ENCODE measurements around the gene DTX1.

The DTX1 gene

GRCh38 chr12:113092607-113093408 lies 36.3 kb downstream of the DTX1 start:
- no peak for TF ChIP-seq CTCF (IDR thresholded peaks at IDR 0.05; ENCODE audit: low read depth, low read length)
- no peak for DNase-seq (ENCODE audit: extremely low read depth, low read depth)

DNA sequence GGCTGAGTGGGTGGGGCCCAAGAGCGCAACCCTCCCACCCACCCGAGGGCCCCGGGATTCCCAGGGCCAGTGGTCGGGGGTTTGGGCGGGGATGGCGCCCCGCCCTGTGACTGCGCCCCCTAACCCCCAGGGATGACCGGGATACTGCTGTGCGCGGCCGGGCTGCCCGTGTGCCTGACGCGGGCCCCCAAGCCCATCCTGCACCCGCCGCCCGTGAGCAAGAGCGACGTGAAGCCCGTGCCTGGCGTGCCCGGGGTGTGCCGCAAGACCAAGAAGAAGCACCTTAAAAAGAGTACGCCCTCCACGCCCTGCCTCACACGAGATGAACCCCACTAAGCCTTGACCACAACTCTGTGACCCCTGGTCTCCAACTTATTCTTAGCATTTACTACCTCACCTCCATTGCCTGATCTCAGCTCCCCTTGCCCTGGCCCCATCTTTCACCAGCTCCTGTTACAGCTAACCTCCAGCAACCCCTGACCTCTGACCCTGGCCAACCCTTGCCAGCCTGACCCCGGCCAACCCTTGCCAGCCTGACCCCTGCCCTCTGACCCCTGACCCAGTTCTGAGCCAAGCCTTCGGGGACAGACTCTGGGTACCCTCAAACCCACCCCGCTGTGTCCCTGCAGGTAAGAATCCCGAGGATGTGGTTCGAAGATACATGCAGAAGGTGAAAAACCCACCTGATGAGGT lies 37.0 kb downstream of the DTX1 start:
- no peak for TF ChIP-seq CTCF (IDR thresholded peaks at IDR 0.05; ENCODE audit: low read depth, low read length)
- DNase-seq (ENCODE audit: extremely low read depth, low read depth) = no peak

GRCh38 chr12:113094738-113095137 lies 38.2 kb downstream of the DTX1 start:
- no peak for TF ChIP-seq CTCF (IDR thresholded peaks at IDR 0.05; ENCODE audit: low read depth, low read length)
- DNase-seq (ENCODE audit: extremely low read depth, low read depth) = no peak

DNA sequence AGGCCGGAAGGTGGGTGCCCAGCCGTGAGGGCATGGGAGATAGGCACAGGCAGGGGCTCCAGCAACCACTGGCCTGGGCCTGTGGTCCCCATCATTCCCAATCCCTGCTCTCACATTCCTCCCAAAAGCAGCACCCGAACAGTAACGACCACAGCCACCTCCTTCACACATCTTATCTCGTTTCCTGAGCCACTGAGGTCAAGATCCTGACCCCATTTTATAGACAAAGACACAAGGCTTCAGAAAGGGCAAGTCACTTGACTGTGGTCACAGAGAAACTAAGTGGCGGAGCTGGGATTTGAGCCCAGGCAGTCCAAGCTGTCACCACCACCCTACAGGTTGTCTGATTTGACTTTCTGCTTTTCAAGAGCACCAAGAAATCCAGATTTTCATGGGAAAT lies 38.9 kb downstream of the DTX1 start:
- DNase-seq (ENCODE audit: extremely low read depth, low read depth) = no peak
- no peak for TF ChIP-seq CTCF (IDR thresholded peaks at IDR 0.05; ENCODE audit: low read depth, low read length)

DNA sequence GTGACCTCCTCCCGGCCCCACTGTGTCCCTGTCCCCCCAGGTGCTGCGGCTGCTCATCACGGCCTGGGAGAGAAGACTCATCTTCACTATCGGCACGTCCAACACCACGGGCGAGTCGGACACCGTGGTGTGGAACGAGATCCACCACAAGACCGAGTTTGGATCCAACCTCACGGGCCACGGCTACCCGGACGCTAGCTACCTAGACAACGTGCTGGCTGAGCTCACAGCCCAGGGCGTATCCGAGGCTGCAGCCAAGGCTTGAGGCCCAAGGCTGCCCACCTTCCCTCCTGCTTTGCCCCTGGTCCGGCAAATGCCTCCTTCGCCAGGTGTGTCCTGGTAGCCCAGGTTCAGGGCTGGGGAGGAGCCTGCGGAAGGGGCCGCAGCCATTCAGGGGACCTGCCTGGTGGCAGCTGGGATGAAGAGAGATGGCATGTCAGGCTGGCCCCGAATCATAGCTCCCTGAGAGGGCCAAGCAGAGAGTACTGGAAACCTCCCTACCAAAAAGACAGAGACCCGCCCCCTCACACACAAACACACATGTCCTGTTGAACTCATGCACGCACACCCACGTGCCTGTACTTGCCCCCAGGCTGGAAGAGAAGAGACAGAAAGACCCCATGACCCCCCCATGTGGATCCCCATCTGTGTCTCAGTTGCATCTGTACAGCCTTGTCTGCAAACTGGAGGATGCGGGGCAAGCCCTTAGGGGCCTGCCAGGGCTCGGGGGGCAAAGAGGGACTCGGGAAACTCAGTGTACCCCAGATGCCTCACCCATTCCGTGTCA lies 40.3 kb downstream of the DTX1 start:
- DNase-seq (ENCODE audit: extremely low read depth, low read depth) = no peak
- TF ChIP-seq CTCF (IDR thresholded peaks at IDR 0.05; ENCODE audit: low read depth, low read length) = no peak

GRCh38 chr12:113097716-113098440 lies 41.3 kb downstream of the DTX1 start:
- no peak for TF ChIP-seq CTCF (IDR thresholded peaks at IDR 0.05; ENCODE audit: low read depth, low read length)
- DNase-seq (ENCODE audit: extremely low read depth, low read depth) = no peak

Measured in AG09319 (cell line).